HUES6 (cell line): ENCODE results near the gene CDK5R2.
A peak's percentile ranks its signal among the peaks of the same experiment; 100 is the strongest.
"Not testable (repeated sequence)": the region's sequence is repeated elsewhere in the genome, so short reads cannot be mapped to it uniquely, and the experiment has no call there.

ENCODE experiments used
- H3K27ac ChIP-seq: 2 replicates; pipeline ENCODE4 v1.7.0; 2013; ENCODE audit warnings: low read depth, mild to moderate bottlenecking, low read length, inconsistent platforms
- H3K27me3 ChIP-seq: 2 replicates; pipeline ENCODE4 v1.6.1; 2013; ENCODE audit warnings: low read length; ENCODE audit not compliant: control insufficient read depth, insufficient read depth
- H3K36me3 ChIP-seq: 2 replicates; pipeline ENCODE4 v1.6.1; 2013; ENCODE audit warnings: low read length; ENCODE audit not compliant: control insufficient read depth, insufficient read depth
- H3K4me1 ChIP-seq: 2 replicates; pipeline ENCODE4 v1.6.1; 2013; ENCODE audit warnings: low read length; ENCODE audit not compliant: control insufficient read depth, insufficient read depth
- H3K4me3 ChIP-seq: 2 replicates; pipeline ENCODE4 v1.5.1; 2013; ENCODE audit warnings: low read depth, low read length
- H3K9ac ChIP-seq: one replicate; pipeline ENCODE4 v1.6.1; 2013; ENCODE audit warnings: mild to moderate bottlenecking, low read length
- H3K9me3 ChIP-seq: 2 replicates; pipeline ENCODE4 v1.6.1; 2013; ENCODE audit warnings: low read depth, low read length; ENCODE audit not compliant: control insufficient read depth, insufficient read depth

CDK5R2 gene

GRCh38 chr2:218959141-218959731 lies at the start of gene CDK5R2:
CDK5R2 (plus strand) TSS chr2:218959666; CDS start chr2:218959821, 155 bp downstream.
- Histone ChIP-seq H3K27me3 (peaks cover 81% of the 10 kb centered on the region), H3K4me3 (peak within 1 kb of the TSS; percentile 73), H3K9ac (no peak within 1 kb of the TSS), H3K36me3 (no peaks in the 10 kb centered on the region), H3K27ac (no peak within 1 kb of the TSS), H3K9me3 (no peaks in the 10 kb centered on the region), H3K4me1 (peaks cover 18% of the 10 kb centered on the region)

GRCh38 chr2:218910741-218911140 lies 48.7 kb upstream of the CDK5R2 start:
- no peak overlapping the region for H3K4me3 ChIP-seq
- peaks cover 21% of the 10 kb centered on the region for H3K27me3 ChIP-seq
- no peak overlapping the region for H3K27ac ChIP-seq
- peaks cover 8% of the 10 kb centered on the region; the same call in 1 of the 2 replicates for H3K4me1 ChIP-seq
- no peaks in the 10 kb centered on the region for H3K36me3 ChIP-seq
- no peaks in the 10 kb centered on the region for H3K9me3 ChIP-seq
- H3K9ac ChIP-seq, result no peak overlapping the region

- peaks cover 13% of the 10 kb centered on the region; the same call in 1 of the 2 replicates for H3K9me3 ChIP-seq
- H3K36me3 ChIP-seq, result no peaks in the 10 kb centered on the region
- no peaks in the 10 kb centered on the region for H3K27me3 ChIP-seq
- no peak overlapping the region for H3K27ac ChIP-seq
- no peak overlapping the region for H3K4me3 ChIP-seq
- no peak overlapping the region for H3K9ac ChIP-seq
- H3K4me1 ChIP-seq, result no peaks in the 10 kb centered on the region
Measured at GRCh38 chr2:218920504-218920903, 39.0 kb upstream of the CDK5R2 start.

- Histone ChIP-seq H3K9me3 (peaks cover 19% of the 10 kb centered on the region), H3K4me3 (no peak overlapping the region), H3K4me1 (no peaks in the 10 kb centered on the region), H3K27ac (no peak overlapping the region), H3K9ac (no peak overlapping the region), H3K27me3 (no peaks in the 10 kb centered on the region), H3K36me3 (no peaks in the 10 kb centered on the region)
Measured at GRCh38 chr2:218924757-218925156, 34.7 kb upstream of the CDK5R2 start.

- no peak overlapping the region for H3K27ac ChIP-seq
- peaks cover 23% of the 10 kb centered on the region for H3K9me3 ChIP-seq
- no peak overlapping the region for H3K9ac ChIP-seq
- no peaks in the 10 kb centered on the region for H3K36me3 ChIP-seq
- no peaks in the 10 kb centered on the region for H3K27me3 ChIP-seq
- no peaks in the 10 kb centered on the region for H3K4me1 ChIP-seq
- no peak overlapping the region for H3K4me3 ChIP-seq
Measured at GRCh38 chr2:218925434-218925833, 34.0 kb upstream of the CDK5R2 start.

- no peaks in the 10 kb centered on the region for H3K4me1 ChIP-seq
- H3K9ac ChIP-seq, result no peak overlapping the region
- H3K27ac ChIP-seq, result no peak overlapping the region
- H3K9me3 ChIP-seq, result peaks cover 25% of the 10 kb centered on the region
- H3K27me3 ChIP-seq, result no peaks in the 10 kb centered on the region
- no peak overlapping the region for H3K4me3 ChIP-seq
- no peaks in the 10 kb centered on the region for H3K36me3 ChIP-seq
Measured at GRCh38 chr2:218927422-218927821, 32.0 kb upstream of the CDK5R2 start.

- Histone ChIP-seq H3K36me3 (no peaks in the 10 kb centered on the region), H3K9me3 (peaks cover 22% of the 10 kb centered on the region), H3K4me3 (no peak overlapping the region), H3K4me1 (no peaks in the 10 kb centered on the region), H3K27me3 (no peaks in the 10 kb centered on the region), H3K27ac (no peak overlapping the region), H3K9ac (no peak overlapping the region)
Measured at GRCh38 chr2:218927876-218928275, 31.6 kb upstream of the CDK5R2 start.

- H3K4me1 ChIP-seq, H3K27me3 ChIP-seq, H3K4me3 ChIP-seq, H3K36me3 ChIP-seq, H3K9ac ChIP-seq, H3K27ac ChIP-seq: not testable (repeated sequence)
- peaks cover 12% of the 10 kb centered on the region for H3K9me3 ChIP-seq
Measured at GRCh38 chr2:218930488-218930887, 29.0 kb upstream of the CDK5R2 start.

- not testable (repeated sequence) for H3K4me3 ChIP-seq, H3K9ac ChIP-seq, H3K27ac ChIP-seq, H3K4me1 ChIP-seq, H3K36me3 ChIP-seq
- peaks cover 12% of the 10 kb centered on the region for H3K9me3 ChIP-seq
- H3K27me3 ChIP-seq, result peaks cover 10% of the 10 kb centered on the region
Measured at GRCh38 chr2:218931751-218932150, 27.7 kb upstream of the CDK5R2 start.

GRCh38 chr2:218944759-218945404 lies 14.6 kb upstream of the CDK5R2 start:
- Histone ChIP-seq H3K9ac (no peak overlapping the region), H3K36me3 (no peaks in the 10 kb centered on the region), H3K27me3 (peaks cover 15% of the 10 kb centered on the region), H3K4me1 (no peaks in the 10 kb centered on the region), H3K4me3 (no peak overlapping the region), H3K27ac (no peak overlapping the region), H3K9me3 (no peaks in the 10 kb centered on the region)

GRCh38 chr2:218946621-218947020 lies 12.8 kb upstream of the CDK5R2 start:
- Histone ChIP-seq H3K9ac (no peak overlapping the region), H3K27me3 (peaks cover 20% of the 10 kb centered on the region), H3K36me3 (no peaks in the 10 kb centered on the region), H3K27ac (no peak overlapping the region), H3K9me3 (no peaks in the 10 kb centered on the region), H3K4me1 (no peaks in the 10 kb centered on the region), H3K4me3 (no peak overlapping the region)
